Measurements from ENCODE around the gene HIRIP3.

- TF ChIP-seq PATZ1 (CRISPR knock-in tag; IDR thresholded peaks at IDR 0.05; ENCODE audit: borderline replicate concordance) (no peak), CREB5 (CRISPR knock-in tag; IDR thresholded peaks at IDR 0.05; ENCODE audit: low read depth) (no peak), TCF4 (CRISPR knock-in tag; IDR thresholded peaks at IDR 0.05; ENCODE audit: borderline replicate concordance) (no peak), ARNTL (CRISPR knock-in tag; IDR thresholded peaks at IDR 0.05; ENCODE audit: borderline replicate concordance, low read depth) (no peak), ZFP30 (CRISPR knock-in tag; IDR thresholded peaks at IDR 0.05) (no peak), ZNF70 (CRISPR knock-in tag; IDR thresholded peaks at IDR 0.05) (no peak), CSRNP3 (CRISPR knock-in tag; IDR thresholded peaks at IDR 0.05) (no peak), ZFP3 (CRISPR knock-in tag; IDR thresholded peaks at IDR 0.05) (no peak), TOX (CRISPR knock-in tag; IDR thresholded peaks at IDR 0.05; ENCODE audit: borderline replicate concordance) (no peak), ZNF565 (CRISPR knock-in tag; conservative IDR thresholded peaks at IDR 0.05; ENCODE audit: low read depth) (no peak), ZNF8 (CRISPR knock-in tag; IDR thresholded peaks at IDR 0.05) (no peak), GLIS3 (CRISPR knock-in tag; IDR thresholded peaks at IDR 0.05) (no peak), POU6F1 (CRISPR knock-in tag; IDR thresholded peaks at IDR 0.05; ENCODE audit: borderline replicate concordance, low read depth) (no peak), PPARA (CRISPR knock-in tag; IDR thresholded peaks at IDR 0.05; ENCODE audit: borderline replicate concordance) (no peak)
Measured at GRCh38 chr16:30002614-30003346, 7.4 kb upstream of the HIRIP3 start.
